ENCODE measurements around the gene HACD1. TPM values are rescaled to one million over a fixed set of nuclear protein-coding genes. Genes with fewer than 3 reads are reported as not detected.

Gene HACD1
- total and polyA plus RNA-seq, 2 of the 4 experiments (the other 2 are of a cell fraction), result 10.0 to 24.9 TPM

- H2AFZ ChIP-seq (replicated peaks; ENCODE audit: low read length, poor library complexity), result no peak overlapping the region
- BruUV-seq (replicated peaks), result no TSS peak
- H3K9ac ChIP-seq (ENCODE audit: low read depth, low read length), result no peak overlapping the region
- H3K4ac ChIP-seq (ENCODE audit: low read depth, low read length), result no peak overlapping the region
- no peak overlapping the region for H3K4me3 ChIP-seq (ENCODE audit: insufficient read depth, low read depth, low read length)
- no peak overlapping the region for H2AK5ac ChIP-seq (ENCODE audit: low read depth, low read length)
- H3K56ac ChIP-seq (ENCODE audit: extremely low read depth, insufficient read depth, low read length), result no peak overlapping the region
- H2BK15ac ChIP-seq (ENCODE audit: low read depth, low read length), result no peak overlapping the region
- H4K91ac ChIP-seq (ENCODE audit: insufficient read depth, low read depth, low read length), result no peak overlapping the region
- no peak overlapping the region for H2AK9ac ChIP-seq (replicated peaks; ENCODE audit: low read depth, low read length, poor library complexity)
- ChIA-PET POLR2A (ENCODE audit: unreplicated experiment) (no interaction called here), CTCF (no interaction called here)
- intact Hi-C loops (cut with micrococcal nuclease), result no loop called here
- TF ChIP-seq SMC3 (IDR thresholded peaks at IDR 0.05; ENCODE audit: low read depth, low read length) (no peak), FOS (IDR thresholded peaks at IDR 0.05; ENCODE audit: low read depth, low read length) (no peak), MXI1 (IDR thresholded peaks at IDR 0.05; ENCODE audit: borderline replicate concordance, low read depth, low read length) (no peak), NFE2L2 (IDR thresholded peaks at IDR 0.05; ENCODE audit: low read depth, low read length) (no peak), POLR2A (IDR thresholded peaks at IDR 0.05; ENCODE audit: low read depth, low read length) (no peak), CEBPB (IDR thresholded peaks at IDR 0.05; ENCODE audit: low read depth, low read length) (no peak), RFX5 (IDR thresholded peaks at IDR 0.05; ENCODE audit: low read depth, low read length) (no peak), ELK1 (IDR thresholded peaks at IDR 0.05; ENCODE audit: borderline replicate concordance, low read depth, low read length) (no peak), MAFK (IDR thresholded peaks at IDR 0.05; ENCODE audit: low read depth, low read length) (no peak), RAD21 (IDR thresholded peaks at IDR 0.05; ENCODE audit: low read length) (no peak), BHLHE40 (IDR thresholded peaks at IDR 0.05; ENCODE audit: low read depth, low read length) (no peak)
- H3K36me3 ChIP-seq (ENCODE audit: control insufficient read depth, insufficient read depth, low read length), result peaks cover 7% of the 10 kb centered on the region; the same call in 1 of the 2 replicates
- no peak overlapping the region for H2BK120ac ChIP-seq (ENCODE audit: low read depth, low read length)
- H2BK20ac ChIP-seq (ENCODE audit: low read depth, low read length), result no peak overlapping the region
- no peaks in the 10 kb centered on the region for H3K27me3 ChIP-seq (ENCODE audit: control insufficient read depth, insufficient read depth, low read length)
- no peak overlapping the region for H3K27ac ChIP-seq (ENCODE audit: insufficient read depth, low read length)
- peaks cover 14 to 59% of the 10 kb centered on the region in 2 experiments for H3K79me1 ChIP-seq (ENCODE audit: low read depth in 1 of 2, low read length in 2 of 2)
- DNase-seq (no peak), ATAC-seq (ENCODE audit: low read depth) (no peak)
- peaks cover 27% of the 10 kb centered on the region; the same call in 1 of the 2 replicates for H4K20me1 ChIP-seq (ENCODE audit: insufficient read depth, low read length)
- H2BK5ac ChIP-seq (ENCODE audit: low read depth, low read length, poor library complexity, severe bottlenecking), result no peak overlapping the region
- H3K18ac ChIP-seq (ENCODE audit: low read depth, low read length), result no peak overlapping the region
- dilution Hi-C loops (cut with HindIII; ENCODE audit: low sequenced_read_pairs, unreplicated experiment), result no loop called here
- H4K8ac ChIP-seq (ENCODE audit: low read depth in 2 of 2, low read length in 2 of 2), result no peak overlapping the region
- no peaks in the 10 kb centered on the region for H3K9me3 ChIP-seq (ENCODE audit: control insufficient read depth, insufficient read depth, low read length)
- H4K5ac ChIP-seq (ENCODE audit: low read depth, low read length), result no peak overlapping the region
- H3K14ac ChIP-seq (replicated peaks; ENCODE audit: low read depth, low read length), result no peak overlapping the region
- no peak overlapping the region for H3K4me2 ChIP-seq (ENCODE audit: low read depth, low read length)
- in situ Hi-C loops (cut with MboI; ENCODE audit: low sequenced_read_pairs), result no loop called here
- H3K9me1 ChIP-seq (ENCODE audit: insufficient read depth, low read length), result peaks cover 3% of the 10 kb centered on the region; the same call in 1 of the 2 replicates
- H3K23ac ChIP-seq (ENCODE audit: low read depth, low read length), result no peak overlapping the region
- WGBS, 2 experiments (ENCODE audit: extremely low coverage in 2 of 2, insufficient read length in 1 of 2), result no CpG with 5 or more reads among the region's 1 CpG
- H3K4me1 ChIP-seq (ENCODE audit: control insufficient read depth, insufficient read depth, low read length), result peaks cover 3% of the 10 kb centered on the region; the same call in 1 of the 2 replicates
These were observed 39.9 kb upstream of the HACD1 start for GRCh38 chr10:17657103-17657500.

Data from IMR-90 (cell line).